Suppressor macrophage (primary cell): ENCODE data around the gene DACT1.

Experiments
- DNase-seq, 4 experiments: peaks; one replicate each; pipeline ENCODE4 v3.0.0-alpha.2; 2020 to 2022

Gene DACT1

DNA sequence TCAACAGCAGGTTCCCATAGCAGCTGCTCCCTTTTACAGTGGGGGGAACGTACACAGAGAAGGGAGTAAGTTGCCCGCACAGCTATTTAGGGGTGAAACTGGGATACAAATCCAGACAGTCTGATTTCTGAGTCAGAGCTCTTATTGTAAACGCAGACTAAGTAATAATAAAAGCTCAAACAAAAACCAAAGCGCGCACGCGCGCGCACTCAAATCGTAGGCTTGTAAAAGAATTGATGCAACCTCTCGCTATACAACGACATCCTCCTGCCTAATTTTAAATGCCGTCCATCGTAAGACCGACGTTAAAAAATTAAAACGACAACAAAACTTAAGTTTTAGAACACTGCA, 747 bp upstream of the DACT1 start:
- peak; percentile 23 to 51 (median 38) for DNase-seq

GRCh38 chr14:58638231-58639197, 752 bp downstream of the DACT1 start:
- DNase-seq = peak; percentile 6 to 54 (median 33)

- DNase-seq = no peak
Measured at GRCh38 chr14:58639198-58639565, 1.4 kb downstream of the DACT1 start.

GRCh38 chr14:58639842-58640484, 2.2 kb downstream of the DACT1 start:
- peak; percentile 56 to 72 (median 64) for DNase-seq

DNA sequence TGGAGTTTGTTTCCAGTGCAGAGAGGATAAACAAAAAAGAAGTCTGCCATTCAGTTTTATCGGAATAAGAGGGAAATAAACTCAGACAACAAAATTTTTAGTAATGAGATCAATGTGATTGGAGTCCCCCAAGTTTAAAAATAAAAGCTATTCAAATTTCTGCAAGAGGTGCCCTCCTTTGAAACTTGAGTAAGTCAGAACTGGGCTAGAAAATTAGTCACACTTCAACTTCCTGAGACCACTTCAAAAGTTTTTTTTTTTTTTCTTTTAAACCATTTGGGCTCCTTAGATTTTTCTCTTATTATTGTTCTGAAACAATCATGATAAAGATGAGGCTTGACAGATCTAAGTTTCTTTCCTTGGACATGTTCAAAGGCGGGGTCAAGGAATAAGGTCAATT, 3.2 kb downstream of the DACT1 start:
- DNase-seq = no peak

DNA sequence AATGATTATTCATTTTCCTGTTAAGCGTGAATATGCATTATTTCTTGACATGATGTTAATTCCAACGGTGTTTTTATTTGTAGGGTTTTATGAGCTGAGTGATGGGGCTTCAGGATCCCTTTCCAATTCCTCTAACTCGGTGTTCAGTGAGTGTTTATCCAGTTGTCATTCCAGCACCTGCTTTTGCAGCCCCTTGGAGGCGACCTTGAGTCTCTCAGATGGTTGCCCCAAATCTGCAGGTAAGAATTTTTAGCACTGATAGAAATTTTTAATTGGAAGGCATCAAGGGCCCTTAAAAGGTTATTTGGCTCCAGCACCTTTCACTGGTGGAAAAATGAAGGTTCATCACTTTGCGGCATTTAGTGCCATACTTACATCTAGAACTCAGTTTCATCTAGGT, 3.7 kb downstream of the DACT1 start:
- no peak for DNase-seq

DNA sequence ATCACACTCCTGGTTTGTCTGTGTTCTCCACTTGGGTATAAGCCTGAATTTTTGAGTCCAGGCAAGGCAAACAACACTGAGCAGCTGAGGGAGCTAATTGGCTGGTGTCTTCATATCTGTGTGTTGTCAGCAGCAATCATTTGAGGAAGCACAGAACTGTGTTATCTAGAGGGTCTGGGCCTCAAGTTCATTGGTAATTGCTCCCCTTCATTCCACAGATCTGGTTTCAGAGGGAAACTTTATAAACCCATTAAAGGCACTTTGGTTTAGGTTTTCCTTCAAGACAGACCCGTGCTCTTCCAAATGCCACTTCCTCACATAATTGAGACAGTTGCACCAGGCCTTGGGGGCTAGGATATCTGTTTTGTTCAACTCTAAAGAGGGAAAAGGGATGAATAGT, 5.6 kb downstream of the DACT1 start:
- DNase-seq = no peak

DNA sequence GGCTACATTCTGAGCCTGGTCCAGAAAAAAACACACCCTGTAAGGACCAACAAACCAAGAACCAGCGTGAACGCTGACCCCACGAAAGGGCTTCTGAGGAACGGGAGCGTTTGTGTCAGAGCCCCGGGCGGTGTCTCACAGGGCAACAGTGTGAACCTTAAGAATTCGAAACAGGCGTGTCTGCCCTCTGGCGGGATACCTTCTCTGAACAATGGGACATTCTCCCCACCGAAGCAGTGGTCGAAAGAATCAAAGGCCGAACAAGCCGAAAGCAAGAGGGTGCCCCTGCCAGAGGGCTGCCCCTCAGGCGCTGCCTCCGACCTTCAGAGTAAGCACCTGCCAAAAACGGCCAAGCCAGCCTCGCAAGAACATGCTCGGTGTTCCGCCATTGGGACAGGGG, 7.9 kb downstream of the DACT1 start:
- no peak for DNase-seq

DNA sequence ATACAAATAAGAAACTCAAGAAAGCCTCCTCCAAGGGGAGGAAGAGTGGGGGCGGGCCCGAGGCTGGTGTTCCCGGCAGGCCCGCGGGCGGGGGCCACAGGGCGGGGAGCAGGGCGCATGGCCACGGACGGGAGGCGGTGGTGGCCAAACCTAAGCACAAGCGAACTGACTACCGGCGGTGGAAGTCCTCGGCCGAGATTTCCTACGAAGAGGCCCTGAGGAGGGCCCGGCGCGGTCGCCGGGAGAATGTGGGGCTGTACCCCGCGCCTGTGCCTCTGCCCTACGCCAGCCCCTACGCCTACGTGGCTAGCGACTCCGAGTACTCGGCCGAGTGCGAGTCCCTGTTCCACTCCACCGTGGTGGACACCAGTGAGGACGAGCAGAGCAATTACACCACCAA, 8.7 kb downstream of the DACT1 start:
- no peak for DNase-seq

- DNase-seq = no peak
Measured at GRCh38 chr14:58647777-58648176, 10.0 kb downstream of the DACT1 start.

GRCh38 chr14:58650857-58651256, 13.1 kb downstream of the DACT1 start:
- no peak for DNase-seq

DNA sequence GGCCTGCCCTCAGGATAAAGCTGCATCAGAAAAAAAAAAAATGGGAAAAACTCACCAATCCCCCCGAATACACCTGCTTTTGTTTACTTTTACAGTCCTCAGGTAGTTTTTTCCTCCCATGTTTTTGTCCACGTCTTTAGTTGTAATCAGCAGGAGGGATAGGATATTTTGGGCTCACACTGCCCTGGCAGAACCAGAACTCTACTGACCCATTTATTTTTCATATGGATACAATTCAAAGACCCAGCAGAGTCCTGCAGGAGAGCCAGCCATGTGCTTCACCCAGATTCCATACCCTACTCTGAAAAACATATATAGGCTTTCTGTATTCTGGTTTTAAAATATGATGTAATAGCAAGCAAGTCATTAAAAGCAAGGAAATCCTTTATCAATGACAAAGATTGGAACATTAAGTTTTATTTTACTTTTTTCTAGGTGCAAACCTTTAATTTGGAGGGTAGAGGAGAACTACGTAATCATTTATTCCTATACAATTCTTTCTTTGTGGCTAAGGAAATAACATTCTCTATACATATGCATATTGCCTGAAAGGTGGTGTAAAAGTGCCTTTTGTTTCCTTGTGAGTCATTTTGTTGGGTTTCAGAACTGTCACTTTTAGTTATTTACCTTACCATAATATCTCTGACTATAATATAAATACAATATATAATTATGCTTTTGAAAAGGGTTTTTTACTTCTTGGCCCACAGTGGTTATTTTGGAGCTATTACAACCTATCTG, 19.1 kb downstream of the DACT1 start:
- DNase-seq = no peak

GRCh38 chr14:58659061-58659460, 21.3 kb downstream of the DACT1 start:
- no peak for DNase-seq

- DNase-seq = no peak
Measured at GRCh38 chr14:58659846-58660245, 22.1 kb downstream of the DACT1 start.

DNA sequence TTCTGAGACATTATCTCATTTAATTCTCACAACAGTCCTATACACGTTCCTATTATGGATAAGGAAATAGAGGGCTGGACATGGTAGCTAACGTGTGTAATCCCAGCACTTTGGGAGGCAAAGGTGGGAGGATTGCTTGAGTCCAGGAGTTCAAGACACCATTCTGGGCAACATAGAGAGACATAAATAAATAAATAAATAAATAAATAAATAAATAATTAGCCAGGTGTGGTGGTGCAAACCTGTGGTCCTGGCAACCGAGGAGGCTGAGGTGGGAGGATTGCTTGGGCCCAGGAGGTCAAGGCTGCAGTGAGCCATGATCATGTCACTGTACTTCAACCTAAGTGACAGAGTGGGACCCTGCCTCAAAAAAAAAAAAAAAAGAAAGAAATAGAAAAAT, 22.6 kb downstream of the DACT1 start:
- DNase-seq = no peak

DNA sequence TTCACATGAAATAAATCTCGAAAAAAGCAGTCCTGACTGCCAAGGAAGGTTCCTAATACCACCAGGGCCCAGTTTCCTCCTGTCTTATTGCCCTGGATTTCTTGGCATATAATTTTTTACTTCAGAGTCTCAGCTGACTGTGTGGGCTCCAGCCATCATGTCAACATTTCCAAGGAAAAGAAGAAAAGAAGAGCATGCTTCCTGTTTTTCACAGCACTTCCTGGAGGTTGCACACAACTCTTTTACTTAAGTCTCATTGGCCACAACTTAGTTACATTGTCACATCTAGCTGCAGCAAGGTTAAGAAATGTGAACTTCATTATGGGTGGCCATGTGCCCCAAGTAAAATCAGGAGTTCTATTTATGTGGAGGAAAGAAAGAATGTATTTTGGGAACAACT, 24.3 kb downstream of the DACT1 start:
- peak; percentile 17 to 64 (median 54) for DNase-seq

GRCh38 chr14:58662759-58663158, 25.0 kb downstream of the DACT1 start:
- no peak for DNase-seq

- no peak for DNase-seq
Measured at GRCh38 chr14:58663494-58664111, 25.8 kb downstream of the DACT1 start.

DNA sequence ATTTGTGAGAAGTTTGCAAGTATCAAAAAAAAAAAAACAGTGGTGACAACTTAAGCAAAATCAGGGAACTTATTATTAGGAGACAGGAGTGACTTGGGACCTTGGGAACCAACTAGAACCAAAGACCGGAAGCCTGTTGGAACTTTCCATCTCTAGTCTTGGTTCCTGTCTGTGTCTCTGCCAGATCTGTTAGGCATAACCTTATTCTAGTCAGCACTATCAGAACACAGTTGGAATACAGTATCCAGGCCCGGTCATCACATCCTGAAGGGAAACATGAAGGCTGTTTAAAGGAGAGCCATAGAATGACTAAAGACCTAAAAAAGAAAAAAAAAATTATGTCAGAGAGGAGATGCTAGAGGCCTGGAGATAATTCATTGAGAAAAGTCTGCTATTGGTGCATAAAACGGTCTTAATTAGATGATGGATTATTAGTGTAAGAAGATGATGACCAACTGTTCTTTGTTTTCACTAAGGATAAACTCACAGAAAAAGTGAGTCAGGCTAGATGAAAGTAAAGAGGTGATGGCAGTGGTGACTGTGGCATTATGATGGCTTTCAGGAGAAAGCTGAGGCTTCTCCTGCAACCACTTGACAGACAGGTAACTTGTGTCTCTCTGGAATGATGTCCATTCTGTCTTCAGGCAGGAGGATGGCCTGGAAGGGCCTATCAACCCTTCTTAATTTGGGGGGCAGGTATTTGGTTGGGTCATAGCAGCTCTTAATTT, 28.2 kb downstream of the DACT1 start:
- no peak for DNase-seq

- DNase-seq = no peak
Measured at GRCh38 chr14:58666737-58667136, 29.0 kb downstream of the DACT1 start.

GRCh38 chr14:58667900-58668299, 30.1 kb downstream of the DACT1 start:
- DNase-seq = no peak

GRCh38 chr14:58668848-58669480, 31.2 kb downstream of the DACT1 start:
- DNase-seq = no peak
